Astrocyte (in vitro differentiated cells and primary cell): ENCODE results near the gene CD58. TPM values are rescaled to one million over a fixed set of nuclear protein-coding genes. Genes with fewer than 3 reads are reported as not detected.

Experiments used
- DNase-seq: peaks from one replicate; pipeline ENCODE4 v3.0.0-alpha.2; 2010; ENCODE audit warnings: low read depth
- FAIRE-seq: peaks from 2 replicates; lab custom pipeline; 2011; peaks lifted over from hg19 to GRCh38; lab: Jason Lieb, UNC
- H2AFZ ChIP-seq: 2 replicates; pipeline ENCODE4 v1.6.0; 2012; ENCODE audit warnings: low read depth, low read length, inconsistent platforms
- H3K27ac ChIP-seq: 2 replicates; pipeline ENCODE4 v1.5.1; 2011; ENCODE audit warnings: low read depth, low read length, inconsistent platforms
- H3K27me3 ChIP-seq: 2 replicates; pipeline ENCODE4 v1.6.0; 2011; ENCODE audit warnings: low read length, inconsistent platforms; ENCODE audit not compliant: insufficient read depth
- H3K36me3 ChIP-seq: 2 replicates; pipeline ENCODE4 v1.5.1; 2011; ENCODE audit warnings: low read length, inconsistent platforms; ENCODE audit not compliant: insufficient read depth
- H3K4me1 ChIP-seq: 2 replicates; pipeline ENCODE4 v1.5.1; 2011; ENCODE audit warnings: low read length, inconsistent platforms; ENCODE audit not compliant: insufficient read depth
- H3K4me2 ChIP-seq: 2 replicates; pipeline ENCODE4 v1.6.0; 2012; ENCODE audit warnings: low read length, inconsistent platforms
- H3K4me3 ChIP-seq: 2 replicates; pipeline ENCODE4 v1.5.1; 2011; ENCODE audit warnings: low read depth, mild to moderate bottlenecking, low read length, inconsistent platforms; ENCODE audit not compliant: insufficient read depth
- H3K79me2 ChIP-seq: 2 replicates; pipeline ENCODE4 v1.6.0; 2012; ENCODE audit warnings: mild to moderate bottlenecking, low read length, inconsistent platforms; ENCODE audit not compliant: insufficient read depth
- H3K9ac ChIP-seq: 2 replicates; pipeline ENCODE4 v1.6.0; 2012; ENCODE audit warnings: mild to moderate bottlenecking, low read length, inconsistent platforms
- H3K9me3 ChIP-seq: 2 replicates; pipeline ENCODE4 v1.5.1; 2012; ENCODE audit warnings: low read depth, mild to moderate bottlenecking, low read length, inconsistent platforms; ENCODE audit not compliant: insufficient read depth
- H4K20me1 ChIP-seq: 2 replicates; pipeline ENCODE4 v1.6.0; 2012; ENCODE audit warnings: low read length, inconsistent platforms; ENCODE audit not compliant: insufficient read depth
- H3K27ac Mint-ChIP-seq: one replicate; pipeline ENCODE4 v1.8.0; 2021; ENCODE audit warnings: mild to moderate bottlenecking, mixed read lengths; ENCODE audit not compliant: unreplicated experiment
- H3K27me3 Mint-ChIP-seq: one replicate; pipeline ENCODE4 v1.8.0; 2021; ENCODE audit warnings: low read depth, mixed read lengths; ENCODE audit not compliant: unreplicated experiment
- H3K36me3 Mint-ChIP-seq: one replicate; pipeline ENCODE4 v1.8.0; 2021; ENCODE audit warnings: low read depth, mixed read lengths; ENCODE audit not compliant: unreplicated experiment
- H3K4me1 Mint-ChIP-seq: one replicate; pipeline ENCODE4 v1.8.0; 2021; ENCODE audit warnings: low read depth, mixed read lengths; ENCODE audit not compliant: unreplicated experiment
- H3K4me3 Mint-ChIP-seq: one replicate; pipeline ENCODE4 v1.8.0; 2021; ENCODE audit warnings: mild to moderate bottlenecking, moderate library complexity, mixed read lengths; ENCODE audit not compliant: unreplicated experiment
- H3K9me3 Mint-ChIP-seq: one replicate; pipeline ENCODE4 v1.8.0; 2021; ENCODE audit warnings: mild to moderate bottlenecking, mixed read lengths; ENCODE audit not compliant: unreplicated experiment
- CTCF ChIP-seq: IDR thresholded peaks from 2 replicates; pipeline ENCODE4 v1.5.1; 2011; ENCODE audit warnings: low read depth, mild to moderate bottlenecking, inconsistent platforms, low read length, moderate library complexity; ENCODE audit not compliant: insufficient read depth
- EZH2 ChIP-seq: IDR thresholded peaks from 2 replicates; pipeline ENCODE4 v1.6.1; 2012; ENCODE audit warnings: mild to moderate bottlenecking, low read length, inconsistent platforms; ENCODE audit not compliant: insufficient read depth
- total RNA-seq: library from RNA; stranded (reverse); gene quantifications from 2 replicates; pipeline ENCODE4 v1.2.1, GENCODE V29; 2021

CD58 gene
- total RNA-seq, 1 donor from 2014 or later = 13.0 TPM

GRCh38 chr1:116518400-116518799 lies 52.4 kb downstream of the CD58 start:
- H3K9me3 Mint-ChIP-seq = no peaks in the 10 kb centered on the region
- Histone ChIP-seq H3K4me2 (no peak overlapping the region), H3K27me3 (no peaks in the 10 kb centered on the region), H3K27ac (no peak overlapping the region), H3K4me3 (no peak overlapping the region), H3K4me1 (peaks cover 9% of the 10 kb centered on the region), H3K9ac (no peak overlapping the region), H4K20me1 (no peaks in the 10 kb centered on the region), H3K9me3 (no peaks in the 10 kb centered on the region), H2AFZ (no peak overlapping the region), H3K36me3 (no peaks in the 10 kb centered on the region), H3K79me2 (no peaks in the 10 kb centered on the region)
- no peak overlapping the region for H3K27ac Mint-ChIP-seq
- no peak for TF ChIP-seq CTCF
- TF ChIP-seq EZH2 = no peak
- no peak for DNase-seq
- no peak for FAIRE-seq
- no peak overlapping the region for H3K4me3 Mint-ChIP-seq
- H3K27me3 Mint-ChIP-seq = no peaks in the 10 kb centered on the region
- H3K4me1 Mint-ChIP-seq = peaks cover 14% of the 10 kb centered on the region
- peaks cover 7% of the 10 kb centered on the region for H3K36me3 Mint-ChIP-seq

- Mint-ChIP-seq H3K27ac (no peak overlapping the region), H3K4me3 (no peak overlapping the region), H3K9me3 (peaks cover 3% of the 10 kb centered on the region), H3K27me3 (no peaks in the 10 kb centered on the region), H3K36me3 (peaks cover 15% of the 10 kb centered on the region), H3K4me1 (peaks cover 12% of the 10 kb centered on the region)
- FAIRE-seq = no peak
- DNase-seq = no peak
- no peaks in the 10 kb centered on the region for H3K27me3 ChIP-seq
- TF ChIP-seq CTCF (no peak), EZH2 (no peak)
- H3K79me2 ChIP-seq = no peaks in the 10 kb centered on the region
- H2AFZ ChIP-seq = no peak overlapping the region
- no peak overlapping the region for H3K9ac ChIP-seq
- H3K4me2 ChIP-seq = no peak overlapping the region
- H3K4me3 ChIP-seq = no peak overlapping the region
- peaks cover 9% of the 10 kb centered on the region for H3K4me1 ChIP-seq
- H3K36me3 ChIP-seq = no peaks in the 10 kb centered on the region
- no peaks in the 10 kb centered on the region for H4K20me1 ChIP-seq
- H3K27ac ChIP-seq = no peak overlapping the region
- H3K9me3 ChIP-seq = no peaks in the 10 kb centered on the region
These were observed 54.2 kb downstream of the CD58 start for GRCh38 chr1:116516631-116517030.

GRCh38 chr1:116515702-116516101 lies 55.1 kb downstream of the CD58 start:
- Histone ChIP-seq H3K9me3 (no peaks in the 10 kb centered on the region), H2AFZ (no peak overlapping the region), H4K20me1 (no peaks in the 10 kb centered on the region), H3K9ac (peak overlapping the region; percentile 24), H3K27ac (peak overlapping the region; percentile 44), H3K27me3 (no peaks in the 10 kb centered on the region), H3K4me3 (no peak overlapping the region), H3K4me1 (peaks cover 5% of the 10 kb centered on the region), H3K79me2 (no peaks in the 10 kb centered on the region), H3K4me2 (peak overlapping the region; percentile 39), H3K36me3 (no peaks in the 10 kb centered on the region)
- peaks cover 17% of the 10 kb centered on the region for H3K36me3 Mint-ChIP-seq
- H3K9me3 Mint-ChIP-seq = peaks cover 5% of the 10 kb centered on the region
- H3K27me3 Mint-ChIP-seq = no peaks in the 10 kb centered on the region
- TF ChIP-seq EZH2 = no peak
- no peak for TF ChIP-seq CTCF
- H3K4me3 Mint-ChIP-seq = no peak overlapping the region
- DNase-seq (no peak), FAIRE-seq (no peak)
- H3K4me1 Mint-ChIP-seq = peaks cover 6% of the 10 kb centered on the region
- no peak overlapping the region for H3K27ac Mint-ChIP-seq
